HG03095 (cell line): ENCODE data around the gene SCAPER.

Experiments
- ATAC-seq: cut with Tn5 transposase; IDR thresholded peaks from one replicate; pipeline ENCODE4 v1.9.1; 2021; ENCODE audit warnings: moderate library complexity; ENCODE audit not compliant: unreplicated experiment

SCAPER gene, protein sequence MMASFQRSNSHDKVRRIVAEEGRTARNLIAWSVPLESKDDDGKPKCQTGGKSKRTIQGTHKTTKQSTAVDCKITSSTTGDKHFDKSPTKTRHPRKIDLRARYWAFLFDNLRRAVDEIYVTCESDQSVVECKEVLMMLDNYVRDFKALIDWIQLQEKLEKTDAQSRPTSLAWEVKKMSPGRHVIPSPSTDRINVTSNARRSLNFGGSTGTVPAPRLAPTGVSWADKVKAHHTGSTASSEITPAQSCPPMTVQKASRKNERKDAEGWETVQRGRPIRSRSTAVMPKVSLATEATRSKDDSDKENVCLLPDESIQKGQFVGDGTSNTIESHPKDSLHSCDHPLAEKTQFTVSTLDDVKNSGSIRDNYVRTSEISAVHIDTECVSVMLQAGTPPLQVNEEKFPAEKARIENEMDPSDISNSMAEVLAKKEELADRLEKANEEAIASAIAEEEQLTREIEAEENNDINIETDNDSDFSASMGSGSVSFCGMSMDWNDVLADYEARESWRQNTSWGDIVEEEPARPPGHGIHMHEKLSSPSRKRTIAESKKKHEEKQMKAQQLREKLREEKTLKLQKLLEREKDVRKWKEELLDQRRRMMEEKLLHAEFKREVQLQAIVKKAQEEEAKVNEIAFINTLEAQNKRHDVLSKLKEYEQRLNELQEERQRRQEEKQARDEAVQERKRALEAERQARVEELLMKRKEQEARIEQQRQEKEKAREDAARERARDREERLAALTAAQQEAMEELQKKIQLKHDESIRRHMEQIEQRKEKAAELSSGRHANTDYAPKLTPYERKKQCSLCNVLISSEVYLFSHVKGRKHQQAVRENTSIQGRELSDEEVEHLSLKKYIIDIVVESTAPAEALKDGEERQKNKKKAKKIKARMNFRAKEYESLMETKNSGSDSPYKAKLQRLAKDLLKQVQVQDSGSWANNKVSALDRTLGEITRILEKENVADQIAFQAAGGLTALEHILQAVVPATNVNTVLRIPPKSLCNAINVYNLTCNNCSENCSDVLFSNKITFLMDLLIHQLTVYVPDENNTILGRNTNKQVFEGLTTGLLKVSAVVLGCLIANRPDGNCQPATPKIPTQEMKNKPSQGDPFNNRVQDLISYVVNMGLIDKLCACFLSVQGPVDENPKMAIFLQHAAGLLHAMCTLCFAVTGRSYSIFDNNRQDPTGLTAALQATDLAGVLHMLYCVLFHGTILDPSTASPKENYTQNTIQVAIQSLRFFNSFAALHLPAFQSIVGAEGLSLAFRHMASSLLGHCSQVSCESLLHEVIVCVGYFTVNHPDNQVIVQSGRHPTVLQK (N-terminal part only)

DNA sequence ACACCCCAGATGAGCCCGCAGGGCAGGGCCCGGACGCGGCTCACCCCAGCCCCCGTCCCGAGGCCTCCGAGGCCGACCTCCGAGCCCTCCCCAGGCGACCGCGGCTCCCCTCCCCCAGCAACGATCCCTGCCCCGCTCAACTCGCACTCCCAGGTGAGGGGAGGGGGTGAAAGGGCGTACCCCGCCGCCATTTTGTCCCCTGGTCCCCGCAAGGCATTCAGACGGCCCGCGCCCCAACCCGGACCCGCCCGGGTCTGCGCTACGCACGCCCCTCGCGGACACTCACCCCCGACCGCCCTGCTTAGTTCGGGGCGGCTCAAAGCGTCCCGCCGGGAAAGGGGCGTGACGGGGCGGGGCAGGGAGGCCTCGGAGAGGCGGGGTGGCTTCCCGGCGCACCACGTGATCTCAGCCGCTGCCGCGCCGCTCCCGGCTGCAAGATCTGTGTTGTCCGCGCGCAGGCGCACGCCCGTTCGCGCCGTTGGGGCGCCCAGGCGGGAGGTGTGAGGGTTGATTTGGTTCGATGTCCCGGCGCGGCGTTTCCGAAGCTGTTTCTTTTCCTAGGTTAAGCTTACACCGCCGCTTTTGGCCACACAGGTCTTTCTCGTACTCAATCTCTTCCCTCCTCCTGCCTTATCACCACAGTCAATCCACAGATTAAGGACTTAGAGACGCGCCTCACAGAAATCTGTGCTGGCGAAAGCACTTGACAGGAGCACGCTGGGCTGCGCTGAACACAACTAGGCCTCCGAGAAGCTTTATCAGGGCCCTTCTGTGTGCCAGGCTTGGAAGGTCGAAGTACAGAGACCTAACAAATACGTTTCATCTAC is at the start of gene SCAPER:
TSS of gene SCAPER (minus strand) at position 328 of the 827 bp plus-strand sequence. CDS start 21,523 bp downstream, outside the sequence.
- ATAC-seq = peak; percentile 88

DNA sequence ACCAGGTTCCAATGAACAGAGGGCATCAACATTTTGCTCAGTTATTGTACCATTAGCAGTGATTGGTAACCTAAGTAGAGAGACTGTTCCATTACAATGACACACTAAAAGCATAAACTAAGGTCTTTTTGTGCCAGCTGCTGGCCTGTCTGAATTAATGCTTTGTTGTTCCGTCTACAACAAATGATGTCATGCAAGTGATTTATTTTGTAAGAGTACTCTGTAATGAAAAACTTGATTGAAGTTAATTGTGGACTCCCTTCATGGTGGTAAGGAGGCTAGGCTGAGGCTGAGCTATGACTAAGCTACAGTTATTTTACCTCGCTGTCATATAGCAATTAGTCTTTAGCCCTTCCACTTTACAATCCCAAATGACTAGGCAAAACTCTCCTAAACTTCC is 49.6 kb upstream of the SCAPER start:
- no peak for ATAC-seq

DNA sequence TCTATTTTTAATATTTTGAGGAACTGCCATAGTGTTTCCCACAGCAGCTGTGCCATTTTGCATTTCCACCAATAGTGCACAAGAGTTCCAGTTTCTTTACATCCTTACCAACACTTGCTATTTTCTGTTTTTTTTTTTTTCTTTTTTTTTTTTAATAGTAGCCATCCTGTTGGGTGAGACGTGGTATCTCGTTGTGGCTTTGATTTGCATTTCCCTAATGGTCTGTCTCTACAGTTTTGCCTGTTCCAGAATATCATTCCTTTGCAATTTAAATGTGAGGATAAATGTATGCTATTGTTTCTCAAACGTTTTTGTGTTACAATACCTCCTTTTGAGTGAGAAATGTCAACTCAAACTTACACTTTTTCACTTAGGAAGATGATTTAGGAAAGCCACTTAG is 48.8 kb upstream of the SCAPER start:
- no peak for ATAC-seq

DNA sequence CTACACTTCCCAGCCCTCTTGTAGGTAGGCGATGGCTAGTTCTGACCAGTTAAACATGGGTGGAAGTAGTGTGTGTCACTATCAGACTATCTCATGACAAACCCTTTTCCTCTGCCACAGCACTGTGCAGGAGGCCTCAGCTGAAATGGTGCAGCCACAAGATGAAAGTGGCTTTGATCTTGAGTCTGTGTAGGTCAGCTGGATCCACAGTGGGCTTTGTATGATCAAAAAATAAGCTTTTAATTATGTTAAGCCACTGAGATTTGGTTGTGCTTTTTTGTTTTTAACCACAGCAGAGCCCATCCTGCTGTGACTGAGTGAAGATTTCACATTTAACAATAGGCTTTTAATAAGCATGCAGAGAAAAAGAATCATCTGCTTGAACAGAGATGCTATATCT is 46.1 kb upstream of the SCAPER start:
- no peak for ATAC-seq

GRCh38 chr15:76947454-76947853 is 42.3 kb upstream of the SCAPER start:
- ATAC-seq = no peak

DNA sequence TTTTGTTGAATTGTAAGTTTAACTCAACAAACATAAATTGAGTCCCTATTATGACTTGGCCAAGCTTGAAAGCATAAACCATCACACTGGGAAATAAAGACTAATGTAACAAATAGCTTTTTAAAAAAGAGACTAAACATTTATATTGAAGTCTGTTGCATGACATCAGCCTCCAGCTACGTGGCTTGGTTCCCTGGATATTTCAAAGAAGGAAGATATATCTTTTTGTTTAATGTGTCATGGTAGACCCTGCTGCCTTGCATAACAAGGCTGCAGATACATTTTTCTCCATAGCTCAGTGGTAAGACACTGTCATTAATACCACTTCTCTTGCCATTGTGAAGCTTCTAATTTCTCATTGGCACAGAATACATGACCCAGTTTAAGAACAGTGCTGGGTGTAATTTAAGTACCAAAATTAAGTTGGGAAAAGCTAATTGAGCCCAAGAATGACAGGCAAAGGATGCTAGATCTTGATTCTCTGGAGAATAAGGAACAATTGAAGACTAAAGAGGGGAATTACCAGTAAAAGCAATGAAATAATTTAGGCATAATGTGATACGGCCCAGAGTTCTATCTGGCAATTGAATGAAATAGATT is 40.5 kb upstream of the SCAPER start:
- ATAC-seq = no peak

GRCh38 chr15:76942331-76942730 is 37.2 kb upstream of the SCAPER start:
- no peak for ATAC-seq

- ATAC-seq = no peak
Measured at GRCh38 chr15:76941636-76942035, 36.5 kb upstream of the SCAPER start.

GRCh38 chr15:76939715-76940114 is 34.6 kb upstream of the SCAPER start:
- ATAC-seq = no peak

- ATAC-seq = no peak
Measured at GRCh38 chr15:76938752-76939151, 33.6 kb upstream of the SCAPER start.

GRCh38 chr15:76936671-76937070 is 31.5 kb upstream of the SCAPER start:
- no peak for ATAC-seq

DNA sequence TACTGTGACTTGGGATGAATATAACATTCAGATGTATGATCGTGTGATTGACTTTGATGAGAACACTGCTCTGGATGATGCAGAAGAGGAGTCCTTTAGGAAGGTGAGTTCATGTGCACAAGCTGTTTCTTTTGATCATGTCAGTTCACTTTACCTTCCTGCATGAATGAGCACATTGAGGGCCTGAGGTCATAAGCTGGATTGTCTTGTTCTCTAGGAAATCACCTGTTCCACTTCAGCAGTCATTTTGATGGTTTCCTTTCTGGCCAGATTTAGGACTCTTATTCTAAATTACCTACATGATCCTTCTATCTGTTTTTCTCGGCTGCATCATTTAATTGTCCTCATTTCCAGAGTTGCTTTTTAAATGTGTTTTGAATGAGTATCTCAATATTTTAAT is 30.5 kb upstream of the SCAPER start:
- ATAC-seq = no peak

GRCh38 chr15:76932135-76932966 is 27.2 kb upstream of the SCAPER start:
- no peak for ATAC-seq

GRCh38 chr15:76931397-76932134 is 26.4 kb upstream of the SCAPER start, which contains the start of gene RCN2:
Gene RCN2, plus strand, starts transcription at chr15:76931749. Its CDS starts 93 bp downstream, at chr15:76931842.
- peak; percentile 98 for ATAC-seq

DNA sequence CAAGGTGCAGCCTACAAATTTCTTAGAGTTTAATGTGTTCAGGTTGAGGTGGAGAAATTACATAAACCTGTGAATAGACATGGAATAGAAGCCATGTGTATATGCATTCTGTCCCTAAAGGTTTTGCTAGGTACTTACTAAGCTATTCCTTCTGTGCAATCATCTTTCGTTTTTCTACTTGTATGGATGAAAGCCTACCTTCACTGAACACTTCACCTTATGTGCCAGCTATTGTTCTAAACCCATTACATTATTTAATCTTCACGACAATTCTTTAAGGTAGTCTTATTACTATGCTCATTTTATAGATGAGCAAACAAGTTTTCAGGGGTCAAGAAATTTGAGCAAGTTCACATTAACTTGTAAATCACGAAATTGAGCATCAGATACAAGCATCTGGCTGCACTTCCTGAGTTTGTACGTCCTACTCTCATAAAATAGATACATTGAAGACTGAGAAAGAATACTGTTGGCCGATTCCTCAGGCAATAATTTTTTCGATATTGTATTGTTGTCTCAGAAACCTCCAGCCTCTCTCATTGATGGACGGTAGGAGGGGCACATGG is 25.8 kb upstream of the SCAPER start:
- no peak for ATAC-seq

DNA sequence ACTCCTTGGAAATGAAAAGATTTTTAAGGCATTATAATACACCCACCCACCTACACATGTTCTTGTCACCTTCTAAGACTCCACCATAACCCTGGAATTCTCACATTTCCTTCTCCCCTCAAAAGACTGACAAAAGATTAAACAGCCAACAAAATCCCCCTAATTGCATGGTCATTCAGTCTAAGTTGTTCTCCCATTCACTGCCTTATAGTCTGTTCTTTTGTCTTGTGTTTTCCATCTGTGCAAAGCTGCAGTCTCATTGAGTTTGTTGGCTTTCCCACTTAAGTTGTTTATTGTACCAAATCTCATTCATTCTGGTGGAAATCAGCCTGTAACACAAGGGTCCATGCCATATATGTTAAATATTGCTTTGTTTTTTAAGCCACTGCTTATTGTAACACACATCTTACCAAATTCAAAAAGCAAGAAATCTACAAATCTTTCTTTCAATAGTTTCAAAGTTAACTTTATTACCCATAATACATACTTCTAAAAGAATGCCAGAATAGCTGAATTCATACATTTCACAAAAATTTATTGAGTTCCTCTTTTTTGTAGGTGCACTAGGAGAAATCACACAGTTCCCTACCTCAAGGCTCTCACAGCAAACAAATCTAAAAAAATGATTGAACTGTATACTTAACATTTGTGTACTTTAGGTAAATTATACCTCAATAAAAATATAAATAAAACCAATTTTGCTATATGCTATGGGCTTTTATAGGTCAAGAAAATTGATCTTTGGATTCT is 24.0 kb upstream of the SCAPER start:
- ATAC-seq = no peak

- no peak for ATAC-seq
Measured at GRCh38 chr15:76928201-76928600, 23.1 kb upstream of the SCAPER start.
